ENCODE results near the gene DLGAP1. TPM values are rescaled to one million over a fixed set of nuclear protein-coding genes. Genes with fewer than 3 reads are reported as not detected.

The DLGAP1 gene
- total RNA-seq, 4 donors from 2014 or later: 1.2 to 1.4 (median 1.4) TPM

DNA sequence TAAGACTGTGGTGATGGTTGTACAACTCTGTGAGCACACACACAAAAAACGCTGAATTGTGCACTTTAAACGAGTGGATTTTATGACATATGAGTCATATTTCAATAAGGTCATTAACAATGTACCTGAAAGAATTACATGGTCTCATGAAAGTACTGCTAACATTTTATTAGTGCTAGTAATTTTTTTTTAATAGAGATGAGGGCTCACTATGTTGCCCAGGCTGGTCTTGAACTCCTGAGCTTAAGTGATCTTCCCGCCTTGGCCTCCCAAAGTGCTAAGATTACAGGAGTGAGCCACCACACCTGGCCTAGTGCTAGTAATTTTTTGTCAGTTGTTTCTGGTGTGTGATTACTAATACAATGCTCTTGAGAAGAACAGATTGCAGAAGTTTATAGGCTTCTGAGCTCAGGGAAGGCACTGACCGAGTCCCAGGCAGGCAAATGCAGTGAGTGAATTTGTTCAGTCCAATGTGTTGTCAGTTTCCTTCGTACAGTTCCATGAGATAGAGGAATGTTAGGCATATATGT lies 828.1 kb downstream of the DLGAP1 start:
- intact Hi-C loops (cut with DNase I): no loop called here
- Histone ChIP-seq H3K4me3 (no peak overlapping the region), H3K36me3 (no peaks in the 10 kb centered on the region), H3K4me1 (peaks cover 26 to 36% (median 33%) of the 10 kb centered on the region in 4 donors), H3K9me3 (no peaks in the 10 kb centered on the region), H3K27ac (replicated peaks in 1 of 4) (no peak overlapping the region), H3K27me3 (no peaks in the 10 kb centered on the region)
- WGBS: 86% methylated on average over 5 of the region's 5 CpGs
- DNase-seq (ENCODE audit: extremely low spot score): no peak
- TF ChIP-seq, protein P1, sequence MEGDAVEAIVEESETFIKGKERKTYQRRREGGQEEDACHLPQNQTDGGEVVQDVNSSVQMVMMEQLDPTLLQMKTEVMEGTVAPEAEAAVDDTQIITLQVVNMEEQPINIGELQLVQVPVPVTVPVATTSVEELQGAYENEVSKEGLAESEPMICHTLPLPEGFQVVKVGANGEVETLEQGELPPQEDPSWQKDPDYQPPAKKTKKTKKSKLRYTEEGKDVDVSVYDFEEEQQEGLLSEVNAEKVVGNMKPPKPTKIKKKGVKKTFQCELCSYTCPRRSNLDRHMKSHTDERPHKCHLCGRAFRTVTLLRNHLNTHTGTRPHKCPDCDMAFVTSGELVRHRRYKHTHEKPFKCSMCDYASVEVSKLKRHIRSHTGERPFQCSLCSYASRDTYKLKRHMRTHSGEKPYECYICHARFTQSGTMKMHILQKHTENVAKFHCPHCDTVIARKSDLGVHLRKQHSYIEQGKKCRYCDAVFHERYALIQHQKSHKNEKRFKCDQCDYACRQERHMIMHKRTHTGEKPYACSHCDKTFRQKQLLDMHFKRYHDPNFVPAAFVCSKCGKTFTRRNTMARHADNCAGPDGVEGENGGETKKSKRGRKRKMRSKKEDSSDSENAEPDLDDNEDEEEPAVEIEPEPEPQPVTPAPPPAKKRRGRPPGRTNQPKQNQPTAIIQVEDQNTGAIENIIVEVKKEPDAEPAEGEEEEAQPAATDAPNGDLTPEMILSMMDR (IDR thresholded peaks at IDR 0.05): no peak
- TF ChIP-seq EP300 (IDR thresholded peaks at IDR 0.05) (no peak), POLR2A (IDR thresholded peaks at IDR 0.05; ENCODE audit: low read depth) (no peak), POLR2AphosphoS5 (IDR thresholded peaks at IDR 0.05) (no peak)

GRCh38 chr18:3625742-3626091 lies 829.4 kb downstream of the DLGAP1 start:
- no peak for DNase-seq (ENCODE audit: extremely low spot score)

GRCh38 chr18:3624935-3625741 lies 830.0 kb downstream of the DLGAP1 start:
- Histone ChIP-seq H3K4me3 (no peak overlapping the region), H3K36me3 (no peaks in the 10 kb centered on the region), H3K4me1 (peaks cover 26 to 38% (median 37%) of the 10 kb centered on the region in 4 donors), H3K9me3 (no peaks in the 10 kb centered on the region), H3K27me3 (no peaks in the 10 kb centered on the region), H3K27ac (replicated peaks in 1 of 4) (peak overlapping the region; percentile 68 to 86 (median 84))
- TF ChIP-seq, protein P1 (IDR thresholded peaks at IDR 0.05): no peak
- peak in 1 of 2 donors; percentile 9 for TF ChIP-seq POLR2AphosphoS5 (IDR thresholded peaks at IDR 0.05)
- TF ChIP-seq POLR2A (IDR thresholded peaks at IDR 0.05; ENCODE audit: low read depth): no peak
- no peak for TF ChIP-seq EP300 (IDR thresholded peaks at IDR 0.05)
- WGBS: 48% methylated on average over 9 of the region's 9 CpGs
- no peak for DNase-seq (ENCODE audit: extremely low spot score)
- intact Hi-C loops (cut with DNase I): loop anchor here (2.0 kb wide), 1 partner anchor 42 kb away; no protein-coding TSS in a partner anchor

More at GRCh38 chr18:3625742-3626091, 829.4 kb downstream of the DLGAP1 start:
- TF ChIP-seq, protein P1 (IDR thresholded peaks at IDR 0.05): no peak
- no peak for TF ChIP-seq POLR2A (IDR thresholded peaks at IDR 0.05; ENCODE audit: low read depth)
- no peak for TF ChIP-seq EP300 (IDR thresholded peaks at IDR 0.05)
- no peak for TF ChIP-seq POLR2AphosphoS5 (IDR thresholded peaks at IDR 0.05)
- Histone ChIP-seq H3K4me3 (no peak overlapping the region), H3K9me3 (no peaks in the 10 kb centered on the region), H3K27ac (replicated peaks in 1 of 4) (peak overlapping the region; percentile 10 to 86 (median 76)), H3K27me3 (no peaks in the 10 kb centered on the region), H3K36me3 (no peaks in the 10 kb centered on the region), H3K4me1 (peaks cover 26 to 38% (median 37%) of the 10 kb centered on the region in 4 donors)
- intact Hi-C loops (cut with DNase I): loop anchor here (2.0 kb wide), 1 partner anchor 41 kb away; no protein-coding TSS in a partner anchor

- Histone ChIP-seq H3K4me3 (peak overlapping the region; percentile 1 to 24 (median 12)), H3K27ac (replicated peaks in 1 of 4) (peak overlapping the region; percentile 68 to 86 (median 84)), H3K27me3 (no peaks in the 10 kb centered on the region), H3K36me3 (no peaks in the 10 kb centered on the region), H3K9me3 (no peaks in the 10 kb centered on the region), H3K4me1 (peaks cover 26 to 38% (median 37%) of the 10 kb centered on the region in 4 donors)
- no peak for DNase-seq (ENCODE audit: extremely low spot score)
- 42% methylated on average over 2 of the region's 2 CpGs for WGBS
- no peak for TF ChIP-seq POLR2A (IDR thresholded peaks at IDR 0.05; ENCODE audit: low read depth)
- no peak for TF ChIP-seq POLR2AphosphoS5 (IDR thresholded peaks at IDR 0.05)
- TF ChIP-seq, protein P1 (IDR thresholded peaks at IDR 0.05): no peak
- TF ChIP-seq EP300 (IDR thresholded peaks at IDR 0.05): no peak
- intact Hi-C loops (cut with DNase I): loop anchor here (2.0 kb wide), 1 partner anchor 42 kb away; no protein-coding TSS in a partner anchor
These were observed 830.6 kb downstream of the DLGAP1 start for GRCh38 chr18:3624546-3624934.
